Measurements from ENCODE around the gene ERCC3.

ERCC3 gene

GRCh38 chr2:127293748-127294562 lies at the start of gene ERCC3:
Gene ERCC3 (minus strand): TSS chr2:127294144. CDS start chr2:127294081, 63 bp downstream.
- peak; percentile 93 for DNase-seq

- no peak for DNase-seq
Observed at GRCh38 chr2:127343277-127343676, 49.3 kb upstream of the ERCC3 start.

- no peak for DNase-seq
Observed at GRCh38 chr2:127342101-127342500, 48.2 kb upstream of the ERCC3 start.

- DNase-seq = no peak
Observed at GRCh38 chr2:127332335-127332734, 38.4 kb upstream of the ERCC3 start.

- no peak for DNase-seq
Observed at GRCh38 chr2:127330753-127331152, 36.8 kb upstream of the ERCC3 start.

- DNase-seq = no peak
Observed at GRCh38 chr2:127326289-127326945, 32.5 kb upstream of the ERCC3 start.

GRCh38 chr2:127324635-127325034 lies 30.7 kb upstream of the ERCC3 start:
- DNase-seq = peak; percentile 6

- no peak for DNase-seq
Observed at GRCh38 chr2:127321303-127321702, 27.4 kb upstream of the ERCC3 start.

GRCh38 chr2:127320586-127321275 lies 26.8 kb upstream of the ERCC3 start:
- no peak for DNase-seq

GRCh38 chr2:127320067-127320466 lies 26.1 kb upstream of the ERCC3 start:
- no peak for DNase-seq

- peak; percentile 7 for DNase-seq
Observed at GRCh38 chr2:127314193-127314988, 20.4 kb upstream of the ERCC3 start.

GRCh38 chr2:127313406-127313805 lies 19.5 kb upstream of the ERCC3 start:
- DNase-seq = no peak

GRCh38 chr2:127310980-127311379 lies 17.0 kb upstream of the ERCC3 start:
- DNase-seq = no peak

GRCh38 chr2:127309468-127309867 lies 15.5 kb upstream of the ERCC3 start:
- no peak for DNase-seq

GRCh38 chr2:127308586-127309138 lies 14.7 kb upstream of the ERCC3 start:
- DNase-seq = no peak

GRCh38 chr2:127305990-127306585 lies 12.1 kb upstream of the ERCC3 start:
- no peak for DNase-seq

- DNase-seq = no peak
Observed at GRCh38 chr2:127302168-127302567, 8.2 kb upstream of the ERCC3 start.

GRCh38 chr2:127293386-127293747 lies 577 bp downstream of the ERCC3 start:
- no peak for DNase-seq

GRCh38 chr2:127288274-127288673 lies 5.7 kb downstream of the ERCC3 start:
- no peak for DNase-seq

- no peak for DNase-seq
Observed at GRCh38 chr2:127283275-127283674, 10.7 kb downstream of the ERCC3 start.

GRCh38 chr2:127280693-127281092 lies 13.3 kb downstream of the ERCC3 start:
- DNase-seq = no peak

- no peak for DNase-seq
Observed at GRCh38 chr2:127279781-127280180, 14.2 kb downstream of the ERCC3 start.

All from NCI-H146 (cell line).